Fibroblast of skin of left quadriceps (primary cell): ENCODE data around the gene ACTL8.

Experiments
- DNase-seq, 2 experiments: peaks; one replicate each; pipeline ENCODE4 v3.0.0-alpha.2; 2013; ENCODE audit warnings: low read depth in 2 of 2

The ACTL8 gene

GRCh38 chr1:17875882-17876280 is 120.7 kb downstream of the ACTL8 start:
- DNase-seq, result no peak
